CD4-positive, alpha-beta T cell treated with Interleukin-12 subunit alpha and Interleukin-12 subunit beta, for 1 hour (primary cell): ENCODE data around the gene CBX8.

ENCODE experiments used
- DNase-seq: peaks from one replicate; pipeline ENCODE4 v3.0.0-alpha.2; 2020

CBX8 gene

DNA sequence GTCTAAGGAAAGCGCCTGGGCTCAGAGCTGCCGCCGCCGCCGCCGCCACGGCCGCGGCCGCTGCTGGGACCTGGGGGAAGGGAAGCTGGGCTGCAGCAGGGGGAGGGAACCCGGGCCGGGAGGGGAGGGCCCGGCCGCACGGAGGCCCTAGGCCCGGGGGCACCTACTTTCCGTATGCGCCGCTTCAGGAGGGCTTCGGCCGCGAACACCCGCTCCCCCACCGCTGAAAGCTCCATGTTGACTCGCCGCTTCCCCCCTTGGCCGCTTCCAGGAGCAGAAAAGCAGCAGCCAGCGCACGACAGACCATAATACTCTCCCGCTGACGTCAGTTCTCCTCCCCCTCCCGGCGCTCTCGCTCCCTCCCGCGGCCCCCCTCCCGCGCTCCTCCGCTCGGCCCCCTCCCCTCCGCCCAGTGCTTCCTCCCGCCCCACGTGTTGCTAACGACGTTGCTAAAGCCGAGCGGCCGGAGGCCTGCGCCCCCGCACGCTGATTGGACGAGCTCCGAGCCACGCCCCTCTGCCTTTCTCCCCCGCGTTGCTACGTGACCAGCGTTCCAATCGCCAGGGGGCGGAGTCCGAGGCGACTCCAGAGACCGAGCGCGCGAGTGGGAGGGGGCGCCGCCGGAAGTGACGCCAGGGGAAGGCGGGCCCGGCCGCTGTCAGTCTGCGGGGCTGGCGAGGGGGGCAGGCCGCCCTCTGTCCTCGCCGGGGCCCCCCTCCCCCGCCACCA lies at the start of gene CBX8:
TSS of gene CBX8 (minus strand) at position 315 of the 729 bp plus-strand sequence. CDS start at position 236, 79 bp downstream.
- DNase-seq: peak; percentile 100

DNA sequence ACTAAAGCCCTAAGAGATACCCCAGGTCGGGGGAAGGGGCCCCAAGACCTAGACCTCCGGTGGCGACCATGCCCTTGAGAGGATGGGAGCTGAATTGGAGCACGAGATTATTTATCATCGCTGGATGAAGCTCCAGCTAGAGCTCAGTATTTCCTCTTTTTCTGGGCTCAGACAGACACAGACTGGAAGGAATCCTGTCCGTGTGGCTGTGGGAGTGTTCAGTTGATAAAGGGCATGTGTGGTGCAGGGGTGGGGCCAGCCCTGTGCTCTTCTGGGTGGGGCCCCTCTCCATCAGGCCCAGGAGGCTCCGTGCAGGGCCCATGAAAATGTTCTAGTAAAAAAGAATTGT lies 48.7 kb upstream of the CBX8 start:
- DNase-seq: no peak

DNA sequence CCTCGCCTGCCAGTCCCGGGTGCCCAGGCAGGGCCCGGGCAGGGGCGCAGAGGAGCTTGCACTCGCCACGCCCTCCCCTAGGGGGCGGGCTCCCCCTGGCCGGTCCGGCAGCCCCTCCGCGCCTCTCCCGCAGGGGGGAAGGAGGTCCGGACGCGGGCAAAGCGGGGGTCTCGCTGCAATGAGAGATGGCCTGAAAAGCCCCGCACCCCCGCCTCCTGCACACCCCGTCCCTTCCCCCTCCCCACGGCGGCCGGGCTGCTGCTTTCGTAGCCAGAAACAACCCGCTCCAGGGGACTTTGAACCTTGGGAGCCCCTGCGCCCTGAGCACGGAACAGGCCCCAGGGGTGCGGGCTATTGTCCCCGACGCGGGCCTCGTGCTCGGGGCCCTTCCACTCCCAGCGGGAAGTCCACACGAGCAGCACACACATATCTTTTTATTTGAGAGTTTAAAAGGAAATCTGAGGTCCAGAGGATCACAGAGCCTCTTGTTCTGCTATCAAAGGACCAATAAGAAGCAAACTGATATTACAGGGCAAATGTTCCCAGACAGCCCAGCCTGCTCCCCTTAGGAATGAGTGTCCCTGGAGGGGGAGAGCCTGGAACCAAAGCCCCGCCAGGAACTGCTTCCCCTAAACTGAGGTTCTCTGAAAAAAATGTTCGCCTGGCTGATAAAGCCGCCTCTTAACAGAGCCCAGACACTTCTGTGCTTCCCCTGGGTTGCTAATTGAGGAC lies 48.2 kb upstream of the CBX8 start:
- DNase-seq: peak; percentile 55

DNA sequence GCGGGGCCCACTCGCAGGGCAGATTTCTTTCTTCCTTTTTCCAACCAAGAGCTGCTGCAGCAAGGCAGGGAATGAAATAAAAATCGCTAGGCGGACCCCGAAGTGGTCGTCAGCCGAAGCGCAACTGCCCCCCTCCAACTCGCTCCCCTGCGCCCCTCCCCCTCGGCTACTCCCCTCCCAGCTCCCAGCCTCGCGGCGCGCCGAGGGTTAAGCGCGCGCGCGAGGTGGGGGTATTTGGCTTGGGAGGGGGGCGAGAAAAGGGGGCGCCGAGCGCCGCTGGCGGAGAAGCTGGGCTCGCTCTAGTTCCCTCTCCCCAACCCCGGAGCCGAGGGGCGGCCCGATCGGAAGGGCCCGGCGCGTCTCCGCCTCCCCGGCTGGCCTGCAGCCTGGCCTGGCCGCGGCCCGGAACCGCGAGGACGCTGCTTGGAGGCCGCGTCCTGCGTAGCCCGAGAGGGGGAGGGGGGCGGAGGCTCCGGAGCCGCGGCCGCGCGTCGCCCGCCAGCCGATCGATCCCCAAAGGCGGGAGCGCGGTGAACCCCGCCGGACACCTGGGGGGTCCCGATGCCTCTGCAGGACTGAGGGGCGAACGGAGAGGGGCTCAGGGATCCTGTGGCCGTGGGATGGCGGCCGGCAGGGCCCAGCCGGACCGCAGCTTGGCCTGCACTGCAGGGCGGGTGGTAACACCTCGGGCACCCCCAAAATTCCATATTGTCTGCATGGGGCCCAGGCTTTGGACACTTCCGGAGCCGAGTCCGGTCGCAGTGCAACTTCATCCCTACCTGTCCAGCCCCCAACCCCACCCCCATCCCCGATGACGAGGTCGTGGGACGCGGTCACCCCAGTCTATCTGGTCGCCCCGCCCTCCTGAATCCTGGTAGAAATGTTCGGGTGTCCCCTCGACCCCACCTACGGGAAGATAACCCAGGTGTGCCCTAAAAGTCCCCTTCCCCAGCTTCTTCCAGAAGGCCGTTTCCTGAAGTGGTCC lies 47.2 kb upstream of the CBX8 start:
- no peak for DNase-seq

DNA sequence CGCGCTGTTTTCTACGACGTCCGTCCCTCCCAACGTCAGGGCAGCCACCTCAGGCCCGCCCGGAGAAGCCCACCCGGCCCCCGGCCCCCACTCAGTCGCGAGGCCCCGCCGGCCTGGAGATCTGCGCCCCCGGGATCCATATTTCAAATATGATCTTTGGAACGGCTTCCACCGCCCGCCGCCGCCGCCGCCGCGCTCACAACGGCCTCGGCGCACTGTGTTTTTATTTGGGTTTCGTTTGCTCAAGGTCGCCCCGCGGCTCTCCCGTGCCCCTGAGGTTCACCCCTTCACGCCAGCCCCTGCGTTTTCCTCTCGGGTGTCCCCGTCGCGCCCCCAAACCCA lies 46.6 kb upstream of the CBX8 start:
- peak; percentile 32 for DNase-seq

DNA sequence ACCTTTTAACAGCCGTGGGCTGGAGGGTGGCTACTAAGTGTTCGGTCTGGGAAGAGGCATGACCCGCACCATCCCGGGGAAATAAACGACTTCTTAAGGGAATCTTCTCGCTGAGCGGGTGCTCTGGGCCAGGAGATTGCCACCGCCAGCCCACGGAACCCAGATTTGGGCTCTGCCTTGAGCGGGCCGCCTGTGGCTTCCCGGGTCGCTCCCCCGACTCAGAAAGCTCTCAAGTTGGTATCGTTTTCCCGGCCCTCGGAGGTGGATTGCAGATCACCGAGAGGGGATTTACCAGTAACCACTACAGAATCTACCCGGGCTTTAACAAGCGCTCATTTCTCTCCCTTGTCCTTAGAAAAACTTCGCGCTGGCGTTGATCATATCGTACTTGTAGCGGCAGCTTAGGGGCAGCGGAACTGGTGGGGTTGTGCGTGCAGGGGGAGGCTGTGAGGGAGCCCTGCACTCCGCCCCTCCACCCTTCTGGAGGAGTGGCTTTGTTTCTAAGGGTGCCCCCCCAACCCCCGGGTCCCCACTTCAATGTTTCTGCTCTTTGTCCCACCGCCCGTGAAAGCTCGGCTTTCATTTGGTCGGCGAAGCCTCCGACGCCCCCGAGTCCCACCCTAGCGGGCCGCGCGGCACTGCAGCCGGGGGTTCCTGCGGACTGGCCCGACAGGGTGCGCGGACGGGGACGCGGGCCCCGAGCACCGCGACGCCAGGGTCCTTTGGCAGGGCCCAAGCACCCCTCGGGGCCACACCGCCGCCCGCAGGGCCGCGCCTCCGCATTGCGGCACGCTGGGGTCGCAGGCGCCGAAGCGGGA lies 46.0 kb upstream of the CBX8 start:
- peak; percentile 38 for DNase-seq

DNA sequence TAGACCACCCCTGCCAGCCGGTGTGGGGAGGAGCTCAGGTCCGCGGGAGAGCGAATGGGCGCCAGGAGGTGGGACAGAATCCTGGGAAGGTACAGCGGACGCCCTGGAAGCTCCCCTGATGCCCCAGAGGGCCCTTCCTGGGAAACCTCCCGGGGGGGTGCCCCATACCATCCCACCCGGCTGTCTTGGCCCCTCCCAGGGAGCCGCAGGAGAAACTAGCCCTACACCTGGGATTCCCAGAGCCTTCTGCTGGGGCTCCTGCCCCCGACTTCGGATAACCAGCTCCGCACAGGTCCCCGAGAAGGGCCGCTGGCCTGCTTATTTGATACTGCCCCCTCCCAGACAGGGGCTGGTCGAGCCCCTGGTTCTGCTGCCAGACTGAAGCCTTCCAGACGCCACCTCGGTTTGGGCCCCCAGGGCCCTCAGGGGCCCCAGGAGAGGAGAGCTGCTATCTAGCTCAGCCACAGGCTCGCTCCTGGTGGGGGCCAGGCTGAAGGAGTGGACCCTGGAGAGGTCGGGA lies 45.3 kb upstream of the CBX8 start:
- no peak for DNase-seq

DNA sequence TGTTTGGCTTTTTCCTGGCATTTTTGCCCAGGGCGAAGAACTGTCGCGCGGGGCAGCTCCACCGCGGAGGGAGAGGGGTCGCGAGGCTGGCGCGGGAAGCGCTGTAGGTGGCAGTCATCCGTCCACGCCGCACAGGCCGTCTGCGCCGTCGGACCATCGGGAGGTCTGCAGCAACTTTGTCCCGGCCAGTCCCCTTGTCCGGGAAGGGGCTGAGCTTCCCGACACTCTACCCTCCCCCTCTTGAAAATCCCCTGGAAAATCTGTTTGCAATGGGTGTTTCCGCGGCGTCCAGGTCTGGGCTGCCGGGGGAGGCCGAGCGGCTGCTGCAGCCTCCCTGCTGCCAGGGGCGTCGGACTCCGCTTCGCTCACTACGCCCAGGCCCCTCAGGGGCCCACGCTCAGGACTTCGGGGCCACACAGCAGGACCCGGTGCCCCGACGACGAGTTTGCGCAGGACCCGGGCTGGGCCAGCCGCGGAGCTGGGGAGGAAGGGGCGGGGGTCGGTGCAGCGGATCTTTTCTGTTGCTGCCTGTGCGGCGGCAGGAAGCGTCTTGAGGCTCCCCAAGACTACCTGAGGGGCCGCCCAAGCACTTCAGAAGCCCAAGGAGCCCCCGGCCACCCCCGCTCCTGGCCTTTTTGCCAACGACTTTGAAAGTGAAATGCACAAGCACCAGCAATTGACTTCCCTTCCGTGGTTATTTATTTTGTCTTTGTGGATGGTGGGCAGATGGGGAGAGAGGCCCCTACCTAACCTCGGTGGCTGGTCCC lies 44.7 kb upstream of the CBX8 start:
- DNase-seq: peak; percentile 20

DNA sequence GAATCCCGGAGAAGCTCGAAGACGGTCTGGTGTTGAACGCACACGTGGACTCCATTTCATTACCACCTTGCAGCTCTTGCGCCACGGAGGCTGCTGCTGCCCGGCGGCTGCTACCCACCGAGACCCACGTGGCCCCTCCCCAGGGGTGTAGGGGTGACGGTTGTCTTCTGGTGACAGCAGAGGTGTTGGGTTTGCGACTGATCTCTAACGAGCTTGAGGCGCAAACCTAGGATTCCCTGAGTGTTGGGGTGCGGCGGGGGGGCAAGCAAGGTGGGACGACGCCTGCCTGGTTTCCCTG lies 44.1 kb upstream of the CBX8 start:
- DNase-seq: no peak

DNA sequence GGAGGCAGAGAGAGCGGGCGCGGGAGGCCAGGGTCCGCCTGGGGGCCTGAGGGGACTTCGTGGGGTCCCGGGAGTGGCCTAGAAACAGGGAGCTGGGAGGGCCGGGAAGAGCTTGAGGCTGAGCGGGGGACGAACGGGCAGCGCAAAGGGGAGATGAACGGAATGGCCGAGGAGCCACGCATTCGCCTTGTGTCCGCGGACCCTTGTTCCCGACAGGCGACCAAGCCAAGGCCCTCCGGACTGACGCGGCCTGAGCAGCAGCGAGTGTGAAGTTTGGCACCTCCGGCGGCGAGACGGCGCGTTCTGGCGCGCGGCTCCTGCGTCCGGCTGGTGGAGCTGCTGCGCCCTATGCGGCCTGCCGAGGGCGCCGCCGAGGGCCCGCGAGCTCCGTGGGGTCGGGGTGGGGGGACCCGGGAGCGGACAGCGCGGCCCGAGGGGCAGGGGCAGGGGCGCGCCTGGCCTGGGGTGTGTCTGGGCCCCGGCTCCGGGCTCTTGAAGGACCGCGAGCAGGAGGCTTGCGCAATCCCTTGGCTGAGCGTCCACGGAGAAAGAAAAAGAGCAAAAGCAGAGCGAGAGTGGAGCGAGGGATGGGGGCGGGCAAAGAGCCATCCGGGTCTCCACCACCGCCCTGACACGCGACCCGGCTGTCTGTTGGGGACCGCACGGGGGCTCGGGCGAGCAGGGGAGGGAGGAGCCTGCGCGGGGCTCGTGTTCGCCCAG lies 43.6 kb upstream of the CBX8 start:
- peak; percentile 33 for DNase-seq

DNA sequence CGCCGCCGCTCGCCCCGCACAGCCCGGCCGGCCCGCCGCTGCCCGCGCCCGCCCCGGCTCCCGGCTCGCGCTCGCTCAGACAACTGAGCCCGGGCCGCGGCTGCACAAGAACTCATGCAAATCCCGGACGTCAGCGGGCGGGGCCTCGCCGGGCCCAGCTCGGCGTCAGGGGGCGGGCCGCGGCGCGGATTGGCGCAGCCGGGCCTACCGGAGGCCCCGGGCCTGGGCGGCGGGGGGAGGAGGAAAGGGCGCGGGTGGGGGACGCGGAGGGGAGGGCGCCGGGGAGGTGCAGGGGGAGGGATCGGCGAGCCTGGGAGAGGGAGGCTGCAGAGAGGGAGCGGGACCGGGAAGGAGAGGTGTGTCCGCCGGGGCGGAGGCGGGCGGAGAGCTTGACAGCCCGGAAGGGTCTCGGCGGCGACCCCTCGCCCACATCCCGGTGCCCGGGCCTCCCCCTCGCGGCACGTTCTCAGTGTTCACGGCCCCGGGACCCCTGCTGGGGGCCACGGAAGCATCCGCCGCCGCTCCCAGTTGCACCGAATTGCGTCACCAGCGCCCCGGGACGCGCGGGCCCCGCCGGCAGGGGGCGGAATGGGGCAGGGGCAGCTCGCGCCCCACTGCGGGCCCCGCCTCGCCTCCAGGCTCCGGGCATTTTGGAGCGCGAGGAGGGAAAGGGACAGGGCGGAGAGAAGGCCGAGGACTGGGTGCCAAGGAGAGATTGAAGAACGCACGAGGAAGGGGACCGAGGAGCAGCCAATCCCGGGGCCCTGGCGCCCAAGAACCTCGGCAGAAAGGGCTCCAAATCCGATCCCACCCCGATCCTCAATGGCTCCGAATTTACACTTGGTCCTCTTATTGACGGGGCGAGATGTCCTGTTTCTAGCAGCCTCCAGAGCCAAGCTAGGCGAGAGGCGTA lies 42.7 kb upstream of the CBX8 start, which contains the start of gene CBX4:
TSS of gene CBX4 (minus strand) at position 85 of the 913 bp plus-strand sequence. CDS start 189 bp downstream, outside the sequence.
- DNase-seq: peak; percentile 94

DNA sequence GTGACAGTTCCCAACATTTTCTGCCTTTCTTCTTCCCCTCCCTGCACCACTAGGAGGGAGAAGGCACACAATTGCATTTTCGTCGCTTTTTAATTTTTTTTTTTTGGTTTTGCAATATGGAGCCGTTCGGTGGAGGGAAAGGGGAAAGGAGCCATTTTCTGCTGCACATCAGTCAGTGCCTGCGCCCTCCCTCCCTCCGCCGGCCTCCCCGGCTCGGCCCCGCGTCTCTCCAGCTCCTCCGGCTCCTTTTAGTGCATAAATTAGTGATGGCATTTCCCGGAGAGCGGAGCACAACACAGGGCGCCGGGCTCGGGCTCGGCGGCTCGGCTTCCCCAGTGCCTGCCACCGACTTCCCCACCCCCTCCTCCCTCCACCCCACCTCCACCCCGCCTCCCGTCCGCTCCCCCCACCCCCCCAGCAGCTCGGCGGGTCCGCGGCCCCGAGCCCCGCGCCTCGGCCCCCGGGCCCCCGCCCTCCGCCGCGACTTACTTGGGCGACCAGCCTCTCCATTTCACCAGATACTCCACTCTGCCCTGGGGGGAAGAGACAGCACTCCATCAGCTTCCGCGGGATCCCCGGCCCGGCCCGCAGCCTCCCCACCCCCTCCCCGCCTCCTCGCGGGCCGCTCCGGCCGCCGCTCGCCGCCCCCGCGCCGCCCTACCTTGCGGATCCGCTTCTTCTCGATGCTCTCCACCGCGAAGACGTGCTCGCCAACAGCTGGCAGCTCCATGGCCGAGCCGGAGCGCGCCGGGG lies 41.8 kb upstream of the CBX8 start:
- DNase-seq: peak; percentile 52

DNA sequence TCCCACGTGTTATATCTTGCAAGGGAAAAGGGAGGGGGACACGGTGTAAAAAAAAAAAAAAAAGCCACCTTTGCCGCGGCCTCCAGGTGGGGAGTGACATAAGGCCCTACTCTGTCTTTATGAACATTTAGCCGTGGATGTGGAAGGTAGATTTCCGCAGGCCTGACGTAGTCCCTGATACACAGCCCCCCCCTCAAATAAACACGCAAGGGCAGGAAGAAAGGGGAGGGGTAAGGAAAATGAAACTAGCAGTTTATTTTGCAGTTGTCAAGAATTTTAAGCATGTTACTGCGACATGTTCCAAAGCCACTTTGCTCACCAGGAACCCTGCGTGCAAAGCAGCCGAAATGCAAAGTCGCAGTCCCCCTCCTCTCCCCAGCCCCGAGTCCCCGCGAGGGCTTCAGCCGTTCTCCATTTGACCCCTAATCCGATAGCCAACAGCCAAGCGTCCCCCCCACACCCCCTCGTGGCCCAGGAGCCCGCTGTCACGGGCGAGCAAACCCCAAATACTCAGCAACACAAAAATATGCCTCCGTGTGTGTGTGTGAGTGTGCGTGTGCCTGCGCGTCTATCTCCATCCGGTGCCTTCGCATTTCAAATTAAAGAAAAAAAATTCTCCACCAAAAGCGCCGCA lies 41.1 kb upstream of the CBX8 start:
- DNase-seq: peak; percentile 58

DNA sequence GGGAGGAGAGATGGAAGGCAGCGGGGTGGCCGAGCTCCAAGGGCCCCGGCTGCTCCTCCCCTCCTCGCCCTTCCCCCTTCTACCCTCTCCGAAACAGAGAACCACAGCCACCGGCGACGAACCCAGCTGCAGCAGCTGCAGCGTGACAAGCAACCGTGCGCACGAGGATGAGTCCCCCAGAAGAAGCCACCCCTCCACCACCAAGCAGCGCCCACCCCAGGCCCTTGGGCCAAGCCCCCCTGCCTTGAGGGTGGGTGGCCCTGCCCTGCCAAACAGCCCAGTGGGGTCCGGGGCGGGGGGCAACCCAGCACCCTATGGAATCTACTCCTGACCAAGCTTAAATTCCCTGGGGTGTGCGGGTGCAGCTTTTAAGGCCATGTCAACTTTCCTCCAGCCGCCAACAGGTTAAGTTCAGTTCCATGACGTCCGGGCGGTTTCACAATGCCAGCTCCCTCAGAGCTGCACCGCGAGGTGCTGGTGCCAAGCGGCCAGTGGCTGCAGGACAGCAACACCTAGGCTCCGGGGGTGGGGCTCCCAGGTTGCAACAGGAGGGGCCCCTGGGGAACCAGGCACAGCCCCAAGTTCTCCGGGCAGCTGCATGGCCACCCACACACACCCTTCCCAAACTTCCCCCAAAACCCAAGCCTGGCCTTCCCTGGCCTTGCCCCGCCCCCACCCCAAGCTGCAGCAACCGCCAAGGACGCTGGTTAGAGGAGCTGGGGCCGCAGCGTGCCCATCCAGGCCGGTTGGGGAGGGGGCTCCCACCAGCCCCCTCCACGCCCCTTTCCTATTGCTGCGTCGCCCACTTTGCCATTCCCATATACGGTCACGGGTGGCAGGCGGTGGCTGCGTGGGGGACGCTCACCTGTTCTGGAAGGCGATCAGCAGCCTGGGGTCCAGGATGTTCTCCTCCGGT lies 40.4 kb upstream of the CBX8 start:
- no peak for DNase-seq

DNA sequence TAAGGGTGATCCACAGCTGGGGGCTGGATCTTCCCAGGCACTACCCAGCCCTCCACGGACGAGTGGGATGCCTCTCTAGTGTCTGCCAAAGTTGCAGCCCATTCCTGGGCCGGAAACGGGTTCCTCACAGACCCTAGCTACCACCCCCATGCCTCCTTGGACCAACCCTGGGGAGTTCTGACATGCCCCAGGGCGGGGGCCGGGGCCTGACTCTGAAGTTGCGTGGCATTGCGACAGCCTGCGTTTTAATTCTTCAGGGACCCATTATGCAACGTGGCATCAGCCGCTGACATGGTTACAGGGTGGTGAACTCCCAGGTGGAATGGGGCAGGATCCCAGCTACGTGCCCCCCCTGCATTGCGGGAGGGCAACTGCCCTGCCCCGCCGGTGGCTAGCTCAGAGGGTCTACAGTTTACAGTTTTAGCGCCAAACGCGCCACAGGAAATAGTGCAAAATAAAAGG lies 39.7 kb upstream of the CBX8 start:
- no peak for DNase-seq

DNA sequence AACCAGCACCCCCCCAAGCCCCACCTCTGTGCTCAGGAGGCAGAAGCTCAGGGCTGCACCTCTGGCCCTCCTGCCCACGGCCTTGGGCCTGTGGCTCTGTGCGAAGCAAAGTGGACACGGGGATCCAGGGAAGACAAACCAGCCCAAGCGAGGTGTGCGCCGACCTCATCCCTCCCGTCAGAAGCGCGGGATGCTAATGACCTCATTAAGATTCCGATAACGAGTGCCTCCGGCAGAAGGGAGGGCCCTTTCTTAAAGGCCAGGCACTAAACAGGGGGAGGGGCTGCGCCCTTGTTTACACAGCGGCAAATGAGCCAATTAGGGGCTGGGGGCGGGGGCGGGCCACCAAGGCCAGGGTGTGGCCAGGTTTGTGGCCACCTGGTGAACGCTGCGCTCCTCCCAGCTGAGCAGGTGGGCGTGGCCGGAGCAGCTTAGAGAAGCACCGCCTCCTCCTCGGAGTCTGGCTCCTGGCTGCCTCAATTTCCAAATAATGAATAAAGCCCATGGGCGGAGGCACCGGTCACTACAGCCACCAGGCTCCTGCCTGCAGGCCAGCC lies 39.2 kb upstream of the CBX8 start:
- DNase-seq: no peak

DNA sequence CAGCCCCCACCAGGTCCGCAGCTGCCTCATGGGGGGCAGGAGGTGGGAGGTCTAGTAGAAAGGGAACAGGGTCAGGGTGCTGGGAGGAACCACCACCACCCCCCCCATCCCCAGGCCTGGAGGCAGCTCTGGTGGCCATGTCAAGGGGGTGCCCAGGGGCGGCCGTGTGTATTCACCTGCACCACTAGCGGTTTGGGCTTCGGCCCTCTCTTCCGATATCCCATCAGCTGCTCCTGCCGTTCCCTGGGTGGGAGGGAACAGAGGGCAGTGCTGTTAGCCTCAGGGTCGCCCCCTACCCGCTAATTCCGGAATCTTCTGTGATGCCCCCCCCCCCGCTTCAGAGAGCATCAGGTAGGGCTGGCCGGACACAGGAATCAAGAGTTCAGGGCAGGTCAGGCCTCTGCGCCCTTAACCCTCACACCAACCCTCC lies 38.6 kb upstream of the CBX8 start:
- no peak for DNase-seq
